ENCODE data around the gene RWDD2A.

- TF ChIP-seq SIN3A (IDR thresholded peaks at IDR 0.05; ENCODE audit: borderline replicate concordance, insufficient read depth, low read length): no peak
- TF ChIP-seq POLR2AphosphoS5 (IDR thresholded peaks at IDR 0.05; ENCODE audit: low read depth, low read length): no peak
- TF ChIP-seq REST (IDR thresholded peaks at IDR 0.05; ENCODE audit: insufficient read depth in 1 of 2, low read depth in 2 of 2, low read length in 2 of 2): no peak
These were observed 28.1 kb downstream of the RWDD2A start for GRCh38 chr6:83221276-83221675.
